HCT116 (cell line): Measurements from ENCODE around the gene NDUFAF2. TPM values are rescaled to one million over a fixed set of nuclear protein-coding genes. Genes with fewer than 3 reads are reported as not detected.

Source experiments
- ATAC-seq: fragments of 200-7000 bp; cut with Tn5 transposase; 2 replicates; pipeline ENCODE4 v1.9.1; 2020; ENCODE audit warnings: mild to moderate bottlenecking, moderate library complexity
- BruUV-seq: library from RNA; stranded (reverse); fragments of 400-500 nt; replicated peaks from 2 replicates; lab custom pipeline; 2021; lab: Mats Ljungman, UMichigan
- CTCF ChIA-PET: fragments of 300-600 bp; sonication (Branson Sonifier 250); formaldehyde crosslinking; loops from one replicate; lab custom pipeline; 2021; ENCODE audit warnings: antibody characterized with exemption; lab: Charles Lee
- POLR2A ChIA-PET: fragments of 300-600, 350-600 bp; sonication (Branson Sonifier 250); formaldehyde crosslinking; loops from one replicate; lab custom pipeline; 2021; ENCODE audit warnings: antibody characterized with exemption; lab: Charles Lee
- RAD21 ChIA-PET, 2 experiments: fragments of 300-600 bp; sonication (Branson Sonifier 250); formaldehyde crosslinking; loops; one replicate each; lab custom pipeline; 2023; ENCODE audit warnings: low total read pairs in 2 of 2; ENCODE audit not compliant: uncharacterized antibody in 2 of 2, unreplicated experiment in 2 of 2, low non-redundant PET in 1 of 2; lab: Charles Lee
- DNase-seq: peaks from one replicate; pipeline ENCODE4 v3.0.0-alpha.2; 2010; ENCODE audit warnings: low read depth, low spot score
- H2AFZ ChIP-seq: fragments of 200-600 bp; shearing (Covaris generic), sonication (generic); 2 replicates; pipeline ENCODE4 v1.6.1; 2017; ENCODE audit warnings: low read depth, mixed run types, mixed read lengths, antibody characterized with exemption, low read length; ENCODE audit not compliant: poor library complexity, severe bottlenecking
- H3K27ac ChIP-seq: 2 replicates; pipeline ENCODE4 v1.5.1; 2012; ENCODE audit warnings: low read depth, low read length
- H3K27me3 ChIP-seq: fragments of 200-600 bp; sonication (generic); 2 replicates; pipeline ENCODE4 v1.6.1; 2016; ENCODE audit warnings: mixed run types, low read length, mixed read lengths; ENCODE audit not compliant: insufficient read depth
- H3K36me3 ChIP-seq, 2 experiments: fragments of 200-500 bp in 1 of 2; fragments of 200-600 bp in 1 of 2; sonication (Bioruptor generic) in 1 of 2; sonication (generic) in 1 of 2; 2 replicates each; pipeline versions ENCODE4 v1.5.1 to v1.6.1; 2014 to 2016; ENCODE audit warnings: low read length in 2 of 2, inconsistent platforms in 1 of 2, mixed read lengths in 1 of 2, mixed run types in 1 of 2; ENCODE audit not compliant: insufficient read depth in 2 of 2, control insufficient read depth in 1 of 2
- H3K4me1 ChIP-seq, 2 experiments: fragments of 200-600 bp in 1 of 2; sonication (generic) in 1 of 2; 2 replicates each; pipeline versions ENCODE4 v1.5.1 to v1.6.1; 2012 to 2017; ENCODE audit warnings: low read length in 2 of 2, inconsistent platforms in 1 of 2, mild to moderate bottlenecking in 1 of 2, mixed read lengths in 1 of 2, mixed run types in 1 of 2, moderate library complexity in 1 of 2; ENCODE audit not compliant: insufficient read depth in 2 of 2, control insufficient read depth in 1 of 2
- H3K4me2 ChIP-seq: fragments of 200-600 bp; sonication (generic); 2 replicates; pipeline ENCODE4 v1.6.1; 2017; ENCODE audit warnings: mixed run types, low read length, mixed read lengths
- H3K4me3 ChIP-seq, 2 experiments: fragments of 200-600 bp in 1 of 2; sonication (generic) in 1 of 2; replicated peaks in 1 of 2; 2 replicates each; pipeline ENCODE4 v1.5.1; 2011 to 2016; ENCODE audit warnings: low read length in 2 of 2, control low read depth in 1 of 2, low read depth in 1 of 2, mild to moderate bottlenecking in 1 of 2, mixed read lengths in 1 of 2, mixed run types in 1 of 2
- H3K79me2 ChIP-seq: fragments of 200-600 bp; sonication (generic); 2 replicates; pipeline ENCODE4 v1.6.1; 2017; ENCODE audit warnings: mild to moderate bottlenecking, mixed run types, low read length, moderate library complexity, mixed read lengths; ENCODE audit not compliant: insufficient read depth
- H3K9ac ChIP-seq: fragments of 200-600 bp; sonication (generic); 2 replicates; pipeline ENCODE4 v1.6.1; 2016; ENCODE audit warnings: low read length, mixed read lengths
- H3K9me2 ChIP-seq: fragments of 200-600 bp; sonication (generic), shearing (Covaris generic); 2 replicates; pipeline ENCODE4 v1.6.1; 2017; ENCODE audit warnings: mixed run types, mild to moderate bottlenecking, moderate library complexity; ENCODE audit not compliant: insufficient read depth
- H3K9me3 ChIP-seq, 2 experiments: fragments of 200-500 bp in 1 of 2; fragments of 200-600 bp in 1 of 2; sonication (Bioruptor generic) in 1 of 2; sonication (generic) in 1 of 2; 2 replicates each; pipeline ENCODE4 v1.6.1; 2014 to 2017; ENCODE audit warnings: low read length in 2 of 2, mixed read lengths in 2 of 2, inconsistent platforms in 1 of 2, low read depth in 1 of 2, mild to moderate bottlenecking in 1 of 2, mixed run types in 1 of 2, moderate library complexity in 1 of 2; ENCODE audit not compliant: control insufficient read depth in 1 of 2, insufficient read depth in 1 of 2
- H4K20me1 ChIP-seq: fragments of 200-600 bp; sonication (generic), shearing (Covaris generic); 2 replicates; pipeline ENCODE4 v1.6.1; 2017; ENCODE audit warnings: mixed run types, mild to moderate bottlenecking, moderate library complexity; ENCODE audit not compliant: insufficient read depth
- CEBPB ChIP-seq: IDR thresholded peaks from 2 replicates; pipeline ENCODE4 v1.6.1; 2012; ENCODE audit warnings: low read depth
- EGR1 ChIP-seq: IDR thresholded peaks from 2 replicates; pipeline ENCODE4 v1.6.1; 2012; ENCODE audit warnings: low read depth
- ELF1 ChIP-seq: IDR thresholded peaks from 2 replicates; pipeline ENCODE4 v1.6.1; 2012; ENCODE audit warnings: low read depth, borderline replicate concordance
- EZH2phosphoT487 ChIP-seq: fragments of 200-600 bp; IDR thresholded peaks from 2 replicates; pipeline ENCODE4 v1.6.1; 2018; ENCODE audit warnings: antibody characterized with exemption, borderline replicate concordance
- FOSL1 ChIP-seq: IDR thresholded peaks from 2 replicates; pipeline ENCODE4 v1.6.1; 2012; ENCODE audit warnings: low read depth
- JUND ChIP-seq: IDR thresholded peaks from 2 replicates; pipeline ENCODE4 v1.6.1; 2012
- POLR2A ChIP-seq: IDR thresholded peaks from 2 replicates; pipeline ENCODE4 v1.7.0; 2011; ENCODE audit warnings: borderline replicate concordance; ENCODE audit not compliant: insufficient read depth, insufficient read length; ENCODE audit errors: extremely low read depth
- POLR2AphosphoS5 ChIP-seq: IDR thresholded peaks from 2 replicates; pipeline ENCODE4 v1.6.1; 2011; ENCODE audit warnings: mild to moderate bottlenecking, low read depth, low read length, moderate library complexity
- RAD21 ChIP-seq: IDR thresholded peaks from 2 replicates; pipeline ENCODE4 v1.6.1; 2012; ENCODE audit warnings: low read depth, mild to moderate bottlenecking
- SIN3A ChIP-seq: IDR thresholded peaks from 2 replicates; pipeline ENCODE4 v1.6.1; 2012; ENCODE audit warnings: low read depth
- SP1 ChIP-seq: IDR thresholded peaks from 2 replicates; pipeline ENCODE4 v1.6.1; 2012; ENCODE audit warnings: low read depth
- SRF ChIP-seq: IDR thresholded peaks from 2 replicates; pipeline ENCODE4 v1.6.1; 2012; ENCODE audit warnings: low read depth
- TCF7L2 ChIP-seq: IDR thresholded peaks from 2 replicates; pipeline ENCODE4 v1.7.0; 2011; ENCODE audit warnings: borderline replicate concordance, inconsistent platforms; ENCODE audit not compliant: insufficient read depth, insufficient read length; ENCODE audit errors: extremely low read depth
- YY1 ChIP-seq: IDR thresholded peaks from 2 replicates; pipeline ENCODE4 v1.6.1; 2011; ENCODE audit warnings: low read length, low read depth, moderate library complexity, mild to moderate bottlenecking; ENCODE audit not compliant: insufficient replicate concordance; ENCODE audit errors: extremely low read depth
- ZFX ChIP-seq: fragments of 450-650 bp; IDR thresholded peaks from 2 replicates; pipeline ENCODE4 v1.6.1; 2017
- ZNF274 ChIP-seq: fragments of 200-500 bp; sonication (Bioruptor generic); IDR thresholded peaks from 2 replicates; pipeline ENCODE4 v1.6.1; 2014; ENCODE audit warnings: mild to moderate bottlenecking, low read depth, low read length, inconsistent platforms
- intact Hi-C: fragments of 100-400 bp; cut with micrococcal nuclease; formaldehyde crosslinking; loops from 2 replicates; pipeline ENCODE4 v1.10.0; 2022
- total RNA-seq: library from RNA; stranded (reverse); gene quantifications from one replicate; pipeline ENCODE4 v1.2.1, GENCODE V29; 2021; ENCODE audit not compliant: unreplicated experiment
- TF ChIP-seq, protein P1 (sequence below): IDR thresholded peaks from 2 replicates; pipeline ENCODE4 v1.6.1; 2012
- TF ChIP-seq, protein P2 (sequence below), 3 experiments: fragments of 200-600 bp in 1 of 3; sonication (generic) in 1 of 3; IDR thresholded peaks in 2 of 3; conservative IDR thresholded peaks in 1 of 3; 2 replicates each; pipeline ENCODE4 v1.5.1; 2012 to 2017; ENCODE audit warnings: low read depth in 2 of 3, low read length in 2 of 3, antibody characterized with exemption in 1 of 3, borderline replicate concordance in 1 of 3, control low read depth in 1 of 3, mild to moderate bottlenecking in 1 of 3, mixed read lengths in 1 of 3, mixed run types in 1 of 3, moderate library complexity in 1 of 3; ENCODE audit not compliant: insufficient read depth in 1 of 3
- TF ChIP-seq, protein P3 (sequence below): IDR thresholded peaks from 2 replicates; pipeline ENCODE4 v1.6.1; 2012

The NDUFAF2 gene
- total RNA-seq, 1 experiment from 2014 or later = 36.9 TPM

DNA sequence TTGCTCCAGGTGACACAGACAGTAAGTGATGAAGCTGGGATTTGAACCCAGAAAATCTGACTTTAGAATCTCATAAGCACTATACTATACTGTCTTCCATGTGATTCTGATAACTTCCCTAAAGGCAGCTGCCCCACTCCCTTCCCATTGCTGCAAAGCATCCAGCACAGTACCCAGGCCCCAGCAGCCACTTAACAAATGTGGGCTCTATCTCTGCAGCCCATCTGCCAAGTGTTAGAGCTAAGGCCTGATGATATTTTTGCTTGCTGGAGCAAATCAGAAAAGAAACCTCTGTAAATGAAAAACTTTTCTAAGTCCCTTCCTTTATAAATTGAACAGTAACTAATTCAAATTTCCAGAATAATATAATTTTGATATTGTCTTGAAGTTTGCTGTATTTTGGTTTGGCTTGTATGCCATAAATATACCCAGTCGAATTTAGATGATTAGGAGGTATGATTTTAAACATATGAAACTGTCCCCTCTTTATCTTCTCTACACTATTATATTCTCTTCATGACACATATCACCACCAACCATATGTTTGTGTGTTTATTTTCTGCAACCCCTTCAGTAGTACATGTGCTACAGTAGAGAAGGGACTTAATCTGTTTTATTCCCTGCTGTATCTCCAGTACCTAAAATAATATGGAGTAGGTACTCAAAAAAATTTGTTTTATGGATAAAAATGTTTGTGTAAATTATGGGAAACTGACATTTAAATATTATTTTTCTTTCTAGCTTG, 153.4 kb downstream of the NDUFAF2 start:
- intact Hi-C loops = no loop called here
- POLR2A ChIA-PET = no interaction called here
- Histone ChIP-seq H3K9me3 (no peaks in the 10 kb centered on the region), H3K27ac (no peak overlapping the region), H3K27me3 (no peaks in the 10 kb centered on the region), H3K4me3 (no peak overlapping the region), H4K20me1 (no peaks in the 10 kb centered on the region), H2AFZ (no peak overlapping the region), H3K9me2 (no peaks in the 10 kb centered on the region), H3K4me2 (no peak overlapping the region), H3K79me2 (no peaks in the 10 kb centered on the region), H3K36me3 (no peaks in the 10 kb centered on the region), H3K4me1 (no peaks in the 10 kb centered on the region), H3K9ac (no peak overlapping the region)
- ATAC-seq = no peak
- TF ChIP-seq JUND = no peak
- no peak for TF ChIP-seq CEBPB
- no peak for TF ChIP-seq SP1
- TF ChIP-seq, protein P1, sequence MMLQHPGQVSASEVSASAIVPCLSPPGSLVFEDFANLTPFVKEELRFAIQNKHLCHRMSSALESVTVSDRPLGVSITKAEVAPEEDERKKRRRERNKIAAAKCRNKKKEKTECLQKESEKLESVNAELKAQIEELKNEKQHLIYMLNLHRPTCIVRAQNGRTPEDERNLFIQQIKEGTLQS = no peak
- TF ChIP-seq FOSL1 = no peak
- no peak for TF ChIP-seq SIN3A
- no peak for TF ChIP-seq SRF
- no peak for TF ChIP-seq ZNF274
- TF ChIP-seq TCF7L2 = no peak
- TF ChIP-seq, protein P2, sequence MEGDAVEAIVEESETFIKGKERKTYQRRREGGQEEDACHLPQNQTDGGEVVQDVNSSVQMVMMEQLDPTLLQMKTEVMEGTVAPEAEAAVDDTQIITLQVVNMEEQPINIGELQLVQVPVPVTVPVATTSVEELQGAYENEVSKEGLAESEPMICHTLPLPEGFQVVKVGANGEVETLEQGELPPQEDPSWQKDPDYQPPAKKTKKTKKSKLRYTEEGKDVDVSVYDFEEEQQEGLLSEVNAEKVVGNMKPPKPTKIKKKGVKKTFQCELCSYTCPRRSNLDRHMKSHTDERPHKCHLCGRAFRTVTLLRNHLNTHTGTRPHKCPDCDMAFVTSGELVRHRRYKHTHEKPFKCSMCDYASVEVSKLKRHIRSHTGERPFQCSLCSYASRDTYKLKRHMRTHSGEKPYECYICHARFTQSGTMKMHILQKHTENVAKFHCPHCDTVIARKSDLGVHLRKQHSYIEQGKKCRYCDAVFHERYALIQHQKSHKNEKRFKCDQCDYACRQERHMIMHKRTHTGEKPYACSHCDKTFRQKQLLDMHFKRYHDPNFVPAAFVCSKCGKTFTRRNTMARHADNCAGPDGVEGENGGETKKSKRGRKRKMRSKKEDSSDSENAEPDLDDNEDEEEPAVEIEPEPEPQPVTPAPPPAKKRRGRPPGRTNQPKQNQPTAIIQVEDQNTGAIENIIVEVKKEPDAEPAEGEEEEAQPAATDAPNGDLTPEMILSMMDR (IDR thresholded peaks at IDR 0.05 in 2 of 3, conservative IDR thresholded peaks at IDR 0.05 in 1 of 3; ENCODE audit: borderline replicate concordance in 1 of 3, insufficient read depth in 1 of 3, low read depth in 2 of 3, low read length in 2 of 3) = no peak
- TF ChIP-seq YY1 = no peak
- no peak for TF ChIP-seq RAD21
- no peak for TF ChIP-seq ZFX
- no peak for TF ChIP-seq POLR2AphosphoS5
- no peak for TF ChIP-seq EGR1
- TF ChIP-seq POLR2A = no peak
- no peak for TF ChIP-seq EZH2phosphoT487
- TF ChIP-seq, protein P3, sequence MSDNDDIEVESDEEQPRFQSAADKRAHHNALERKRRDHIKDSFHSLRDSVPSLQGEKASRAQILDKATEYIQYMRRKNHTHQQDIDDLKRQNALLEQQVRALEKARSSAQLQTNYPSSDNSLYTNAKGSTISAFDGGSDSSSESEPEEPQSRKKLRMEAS = no peak
- no peak for TF ChIP-seq ELF1
- no TSS peak for BruUV-seq
- CTCF ChIA-PET = no interaction called here
- no peak for DNase-seq
- RAD21 ChIA-PET = no interaction called here
